Psoas muscle (tissue), 8 donors: ENCODE results near the gene IL12B. TPM values are rescaled to one million over a fixed set of nuclear protein-coding genes. Genes with fewer than 3 reads are reported as not detected.
A peak's percentile ranks its signal among the peaks of the same experiment; 100 is the strongest.
"Not testable (repeated sequence)": the region's sequence is repeated elsewhere in the genome, so short reads cannot be mapped to it uniquely, and the experiment has no call there.

ENCODE experiments used
- ATAC-seq, 4 donors: fragments of 200-7000 bp; cut with Tn5 transposase; one replicate each; pipeline ENCODE4 v1.9.1; 2020; ENCODE audit warnings: moderate library complexity in 3 of 4, mild to moderate bottlenecking in 2 of 4
- DNase-seq, 2 donors: peaks; one replicate each; pipeline ENCODE4 v3.0.0-alpha.2; 2020
- H3K27ac ChIP-seq: fragments of 200-600 bp; one replicate; pipeline ENCODE4 v1.8.0; 2022
- H3K27me3 ChIP-seq, 3 donors: fragments of 200-600 bp in 1 of 3; one replicate each; pipeline versions ENCODE4 v1.6.1 to v1.8.0; 2013 to 2022; ENCODE audit warnings: low read length in 2 of 3, mild to moderate bottlenecking in 2 of 3, moderate library complexity in 1 of 3; ENCODE audit not compliant: insufficient read depth in 3 of 3
- H3K36me3 ChIP-seq, 2 donors: fragments of 200-600 bp in 1 of 2; one replicate each; pipeline versions ENCODE4 v1.6.1 to v1.8.0; 2013 to 2022; ENCODE audit warnings: low read depth in 1 of 2, mild to moderate bottlenecking in 1 of 2, moderate library complexity in 1 of 2; ENCODE audit not compliant: insufficient read depth in 1 of 2
- H3K4me1 ChIP-seq: fragments of 200-600 bp; one replicate; pipeline ENCODE4 v1.8.0; 2022
- H3K4me3 ChIP-seq: fragments of 200-600 bp; one replicate; pipeline ENCODE4 v1.8.0; 2022; ENCODE audit warnings: mild to moderate bottlenecking
- H3K9me3 ChIP-seq: fragments of 200-600 bp; one replicate; pipeline ENCODE4 v1.8.0; 2022
- WGBS, 3 donors: extraction: QIAGEN DNeasy Blood & Tissue Kit; methylation state at CpG; one replicate each; pipeline versions ENCODE4 v1.1.6 to v1.1.7; 2013; 5-methylcytosine and 5-hydroxymethylcytosine counted together
- intact Hi-C, 2 donors: fragments of 100-400 bp; cut with DNase I; formaldehyde crosslinking; loops; one replicate each; pipeline versions ENCODE4 v1.11.0 to v1.14.2; 2022
- polyA plus RNA-seq, 3 donors: library from polyadenylated mRNA; stranded (reverse); fragments of 200-250 nt; gene quantifications; one replicate each; pipeline ENCODE4 v1.2.3, GENCODE V29; 2013
- total RNA-seq, 4 donors: library from RNA; stranded (reverse); fragmentation: NEBNext Ultra II Directional in 2 of 4; extraction: Animal tissue kit (Norgen Biotek cat#: 25700) in 2 of 4; gene quantifications; one replicate each; pipeline versions ENCODE4 v1.2.1 to v1.2.4, GENCODE V29; 2021 to 2023
- TF ChIP-seq, protein P1 (sequence below): fragments of 200-600 bp; IDR thresholded peaks from one replicate; pipeline ENCODE4 v1.8.0; 2022; ENCODE audit warnings: antibody characterized with exemption
- donor health status: healthy with polysubstance abuse.
- donor health status: DM: no; HTN: no; CAD: no; lungs with moderate emphysema.
- donor health status: Bipolar disorder and iron deficiency.
- donor health status: healthy.
- donor health status: DM: yes; HTN: yes; CAD: no.
- donor health status: DM: no; HTN: no; CAD: no.
- donor health status: DM: no; HTN: no; CAD: no.
- donor health status: DM: yes; HTN: yes; CAD: no.

The IL12B gene
- total and polyA plus RNA-seq, 7 donors, result not detected

- TF ChIP-seq, protein P1, sequence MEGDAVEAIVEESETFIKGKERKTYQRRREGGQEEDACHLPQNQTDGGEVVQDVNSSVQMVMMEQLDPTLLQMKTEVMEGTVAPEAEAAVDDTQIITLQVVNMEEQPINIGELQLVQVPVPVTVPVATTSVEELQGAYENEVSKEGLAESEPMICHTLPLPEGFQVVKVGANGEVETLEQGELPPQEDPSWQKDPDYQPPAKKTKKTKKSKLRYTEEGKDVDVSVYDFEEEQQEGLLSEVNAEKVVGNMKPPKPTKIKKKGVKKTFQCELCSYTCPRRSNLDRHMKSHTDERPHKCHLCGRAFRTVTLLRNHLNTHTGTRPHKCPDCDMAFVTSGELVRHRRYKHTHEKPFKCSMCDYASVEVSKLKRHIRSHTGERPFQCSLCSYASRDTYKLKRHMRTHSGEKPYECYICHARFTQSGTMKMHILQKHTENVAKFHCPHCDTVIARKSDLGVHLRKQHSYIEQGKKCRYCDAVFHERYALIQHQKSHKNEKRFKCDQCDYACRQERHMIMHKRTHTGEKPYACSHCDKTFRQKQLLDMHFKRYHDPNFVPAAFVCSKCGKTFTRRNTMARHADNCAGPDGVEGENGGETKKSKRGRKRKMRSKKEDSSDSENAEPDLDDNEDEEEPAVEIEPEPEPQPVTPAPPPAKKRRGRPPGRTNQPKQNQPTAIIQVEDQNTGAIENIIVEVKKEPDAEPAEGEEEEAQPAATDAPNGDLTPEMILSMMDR, result no peak
- Histone ChIP-seq H3K27me3 (no peaks in the 10 kb centered on the region), H3K9me3 (no peaks in the 10 kb centered on the region), H3K27ac (no peak overlapping the region), H3K4me3 (no peak overlapping the region), H3K36me3 (no peaks in the 10 kb centered on the region), H3K4me1 (no peaks in the 10 kb centered on the region)
- intact Hi-C loops, result no loop called here
- 88 to 95% (median 89%) methylated on average over 2 of the region's 2 CpGs for WGBS, 3 donors
- DNase-seq, result no peak
- no peak for ATAC-seq
Measured at GRCh38 chr5:159359408-159359807, 29.1 kb upstream of the IL12B start.

GRCh38 chr5:159353661-159354252, 23.5 kb upstream of the IL12B start:
- no peaks in the 10 kb centered on the region for H3K4me1 ChIP-seq
- peaks cover 0 to 2% (median 0%) of the 10 kb centered on the region in 3 donors for H3K27me3 ChIP-seq
- no peak for ATAC-seq
- intact Hi-C loops, result no loop called here
- TF ChIP-seq, protein P1, result no peak
- 74 to 81% (median 81%) methylated on average over 4 of the region's 4 CpGs for WGBS, 3 donors
- DNase-seq, result no peak
- no peaks in the 10 kb centered on the region for H3K36me3 ChIP-seq
- no peak overlapping the region for H3K27ac ChIP-seq
- no peaks in the 10 kb centered on the region for H3K9me3 ChIP-seq
- no peak overlapping the region for H3K4me3 ChIP-seq

GRCh38 chr5:159350644-159351043, 20.4 kb upstream of the IL12B start:
- H3K27me3 ChIP-seq, H3K36me3 ChIP-seq, H3K4me1 ChIP-seq, ATAC-seq, DNase-seq, intact Hi-C loops, H3K4me3 ChIP-seq, H3K27ac ChIP-seq, H3K9me3 ChIP-seq: not testable (repeated sequence)

GRCh38 chr5:159350216-159350615, 19.9 kb upstream of the IL12B start:
- H3K4me1 ChIP-seq, intact Hi-C loops, H3K4me3 ChIP-seq, H3K27me3 ChIP-seq, H3K36me3 ChIP-seq, ATAC-seq, H3K27ac ChIP-seq, H3K9me3 ChIP-seq, DNase-seq: not testable (repeated sequence)
- WGBS, 3 donors, result 33 to 56% (median 52%) methylated on average over 2 of the region's 2 CpGs

DNA sequence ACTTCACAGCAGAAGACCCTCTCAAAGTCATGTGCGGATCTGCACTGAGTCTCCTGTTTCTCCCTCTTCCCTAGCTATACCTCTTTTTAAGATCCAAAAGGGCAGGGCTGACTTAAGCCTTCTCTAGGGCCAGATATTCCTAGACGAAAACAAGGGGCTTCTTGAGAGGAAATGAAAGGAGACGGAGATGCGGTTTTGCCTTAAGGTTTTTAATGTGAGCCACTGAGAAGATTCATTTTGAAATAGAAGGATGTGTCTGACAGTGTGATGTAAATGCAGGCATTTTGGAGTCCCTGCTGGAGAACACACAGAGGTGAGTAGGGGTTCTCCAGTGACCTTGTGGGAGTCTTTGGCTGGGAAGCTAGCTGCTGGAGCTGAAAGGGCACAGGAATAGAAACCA, 15.6 kb upstream of the IL12B start:
- intact Hi-C loops, result no loop called here
- no peaks in the 10 kb centered on the region for H3K9me3 ChIP-seq
- ATAC-seq, result no peak
- WGBS, 3 donors, result 82 to 87% (median 82%) methylated on average over 4 of the region's 4 CpGs
- H3K36me3 ChIP-seq, result no peaks in the 10 kb centered on the region
- H3K27ac ChIP-seq, result no peak overlapping the region
- H3K4me3 ChIP-seq, result no peak overlapping the region
- TF ChIP-seq, protein P1, result no peak
- H3K27me3 ChIP-seq, result no peaks in the 10 kb centered on the region
- H3K4me1 ChIP-seq, result no peaks in the 10 kb centered on the region
- DNase-seq, result no peak

- Histone ChIP-seq H3K4me3 (no peak overlapping the region), H3K4me1 (no peaks in the 10 kb centered on the region), H3K27ac (no peak overlapping the region), H3K9me3 (no peaks in the 10 kb centered on the region), H3K36me3 (no peaks in the 10 kb centered on the region), H3K27me3 (no peaks in the 10 kb centered on the region)
- DNase-seq (no peak), ATAC-seq (peak in 1 of 4 donors; percentile 22)
- intact Hi-C loops, result no loop called here
- WGBS, 3 donors, result 0% methylated on average over 1 of the region's 1 CpG
- TF ChIP-seq, protein P1, result no peak
Measured at GRCh38 chr5:159345336-159345735, 15.0 kb upstream of the IL12B start.
